ENCODE measurements around the gene FBXL3. TPM values are rescaled to one million over a fixed set of nuclear protein-coding genes. Genes with fewer than 3 reads are reported as not detected.

The FBXL3 gene
- total RNA-seq, 2 donors from 2014 or later = 27.9 to 52.9 TPM

- Histone ChIP-seq H3K9me3 (no peaks in the 10 kb centered on the region), H3K36me3 (no peaks in the 10 kb centered on the region), H3K9ac (ENCODE audit: low read depth in 2 of 2, low read length in 2 of 2) (no peak overlapping the region), H3K4me3 (no peak overlapping the region), H3K4me1 (no peaks in the 10 kb centered on the region), H3K27me3 (no peaks in the 10 kb centered on the region), H3K27ac (no peak overlapping the region)
- TF ChIP-seq, protein P1, sequence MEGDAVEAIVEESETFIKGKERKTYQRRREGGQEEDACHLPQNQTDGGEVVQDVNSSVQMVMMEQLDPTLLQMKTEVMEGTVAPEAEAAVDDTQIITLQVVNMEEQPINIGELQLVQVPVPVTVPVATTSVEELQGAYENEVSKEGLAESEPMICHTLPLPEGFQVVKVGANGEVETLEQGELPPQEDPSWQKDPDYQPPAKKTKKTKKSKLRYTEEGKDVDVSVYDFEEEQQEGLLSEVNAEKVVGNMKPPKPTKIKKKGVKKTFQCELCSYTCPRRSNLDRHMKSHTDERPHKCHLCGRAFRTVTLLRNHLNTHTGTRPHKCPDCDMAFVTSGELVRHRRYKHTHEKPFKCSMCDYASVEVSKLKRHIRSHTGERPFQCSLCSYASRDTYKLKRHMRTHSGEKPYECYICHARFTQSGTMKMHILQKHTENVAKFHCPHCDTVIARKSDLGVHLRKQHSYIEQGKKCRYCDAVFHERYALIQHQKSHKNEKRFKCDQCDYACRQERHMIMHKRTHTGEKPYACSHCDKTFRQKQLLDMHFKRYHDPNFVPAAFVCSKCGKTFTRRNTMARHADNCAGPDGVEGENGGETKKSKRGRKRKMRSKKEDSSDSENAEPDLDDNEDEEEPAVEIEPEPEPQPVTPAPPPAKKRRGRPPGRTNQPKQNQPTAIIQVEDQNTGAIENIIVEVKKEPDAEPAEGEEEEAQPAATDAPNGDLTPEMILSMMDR (IDR thresholded peaks at IDR 0.05) = no peak
- DNase-seq = no peak
- intact Hi-C loops (cut with DNase I) = no loop called here
These were observed 68.0 kb downstream of the FBXL3 start for GRCh38 chr13:76958841-76959432.

DNA sequence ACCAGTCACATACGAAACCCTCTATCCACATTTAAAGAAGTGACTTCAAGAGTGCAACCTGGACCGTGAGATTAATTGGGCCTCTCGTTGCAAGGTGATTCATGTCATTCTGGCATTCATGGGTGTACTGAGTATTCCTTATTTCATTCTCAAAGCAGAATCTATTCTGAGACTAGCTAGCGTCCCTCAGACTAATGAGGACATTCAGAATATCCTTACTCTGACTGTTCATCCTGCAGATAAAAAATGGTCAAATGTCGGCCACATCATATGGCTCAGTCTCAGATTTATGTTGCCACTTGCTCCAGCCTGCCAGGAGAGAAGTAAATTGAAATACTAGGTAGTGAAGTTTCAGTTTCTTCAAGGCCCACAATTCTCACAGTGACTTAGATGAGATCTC is 71.3 kb downstream of the FBXL3 start:
- intact Hi-C loops (cut with DNase I) = no loop called here
- Histone ChIP-seq H3K9ac (ENCODE audit: low read depth in 2 of 2, low read length in 2 of 2) (no peak overlapping the region), H3K27ac (no peak overlapping the region)

More for the DNA sequence above, 71.3 kb downstream of the FBXL3 start:
- Histone ChIP-seq H3K27me3 (no peaks in the 10 kb centered on the region), H3K4me1 (no peaks in the 10 kb centered on the region), H3K36me3 (no peaks in the 10 kb centered on the region), H3K9me3 (no peaks in the 10 kb centered on the region), H3K4me3 (no peak overlapping the region)
- no peak for DNase-seq
- TF ChIP-seq, protein P1 (IDR thresholded peaks at IDR 0.05) = no peak

Other genes with a start within 250 kb of the FBXL3 start
- gene KCTD12, start 140.8 kb downstream of the FBXL3 start, total RNA-seq = 10 to 100 TPM; 30.3 to 58.4 TPM
- not detected for gene ACOD1, start 78.6 kb downstream of the FBXL3 start, total RNA-seq
- 10 to 100 TPM; 21.8 to 26.5 TPM for gene CLN5, start 35.1 kb downstream of the FBXL3 start, total RNA-seq

Measured in colonic mucosa (tissue), 4 donors.